Frontal cortex (tissue), 4 donors: ENCODE data around the gene SMG5. TPM values are rescaled to one million over a fixed set of nuclear protein-coding genes. Genes with fewer than 3 reads are reported as not detected.

Experiments used
- DNase-seq, 2 donors: peaks; one replicate each; pipeline ENCODE4 v3.0.0; 2012; ENCODE audit warnings: low spot score in 2 of 2
- FAIRE-seq: peaks from 2 replicates; lab custom pipeline; 2012; peaks lifted over from hg19 to GRCh38; lab: Jason Lieb, UNC
- total RNA-seq: library from RNA; depleted of rRNA; stranded (reverse); fragments of >200 nt; gene quantifications from one replicate; pipeline ENCODE4 v1.2.3, GENCODE V29; 2014
- donor health status: control.
- donor health status: control.
- donor health status: control.

The SMG5 gene
- total RNA-seq, 1 donor from 2014 or later = 27.3 TPM

GRCh38 chr1:156283521-156283920 lies 896 bp upstream of the SMG5 start:
- no peak for DNase-seq
- no peak for FAIRE-seq

- FAIRE-seq = no peak
- no peak for DNase-seq
Observed at GRCh38 chr1:156281693-156282478, 739 bp downstream of the SMG5 start.

- FAIRE-seq (no peak), DNase-seq (peak in 1 of 2 donors; percentile 39)
Observed at GRCh38 chr1:156281281-156281680, 1.3 kb downstream of the SMG5 start.

DNA sequence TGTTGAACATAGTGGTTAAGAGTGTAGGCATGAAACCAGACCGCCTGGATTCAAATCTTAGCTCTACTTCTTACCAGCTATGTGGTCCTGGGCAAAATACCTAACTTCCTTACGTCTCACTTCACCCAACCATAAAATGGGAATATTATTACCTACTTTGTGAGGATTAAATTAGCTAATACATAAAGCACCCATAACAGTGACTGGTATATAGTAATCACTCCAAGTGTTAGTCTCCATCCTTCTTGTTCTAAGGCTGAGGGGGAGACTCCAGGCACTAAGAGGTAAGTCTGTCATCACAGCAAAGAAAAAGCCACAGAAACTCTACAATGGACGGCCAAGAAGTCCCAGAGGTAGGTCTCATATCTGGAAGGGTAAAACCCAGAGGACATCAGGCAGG lies 2.8 kb downstream of the SMG5 start:
- DNase-seq (no peak), FAIRE-seq (no peak)

DNA sequence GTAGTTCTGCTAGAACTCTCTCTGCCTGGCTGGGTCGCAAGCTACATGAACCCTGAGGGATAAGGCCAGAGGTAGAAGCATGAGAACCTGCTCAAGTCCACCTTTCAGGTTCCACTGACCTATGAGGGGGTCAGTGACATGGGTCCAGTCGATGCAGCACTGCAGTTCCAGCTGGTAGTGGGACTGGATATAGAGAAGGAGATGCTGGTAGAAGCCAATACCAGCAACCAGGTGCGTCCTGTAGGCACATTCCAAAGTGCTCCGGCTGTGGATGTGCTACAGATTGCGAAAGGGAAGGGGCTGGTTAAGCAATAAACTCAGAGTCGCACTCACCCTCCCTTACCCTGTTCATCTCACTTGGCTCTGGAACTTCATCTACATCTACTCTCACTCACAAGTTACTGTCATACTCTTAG lies 5.7 kb downstream of the SMG5 start:
- no peak for FAIRE-seq
- no peak for DNase-seq

DNA sequence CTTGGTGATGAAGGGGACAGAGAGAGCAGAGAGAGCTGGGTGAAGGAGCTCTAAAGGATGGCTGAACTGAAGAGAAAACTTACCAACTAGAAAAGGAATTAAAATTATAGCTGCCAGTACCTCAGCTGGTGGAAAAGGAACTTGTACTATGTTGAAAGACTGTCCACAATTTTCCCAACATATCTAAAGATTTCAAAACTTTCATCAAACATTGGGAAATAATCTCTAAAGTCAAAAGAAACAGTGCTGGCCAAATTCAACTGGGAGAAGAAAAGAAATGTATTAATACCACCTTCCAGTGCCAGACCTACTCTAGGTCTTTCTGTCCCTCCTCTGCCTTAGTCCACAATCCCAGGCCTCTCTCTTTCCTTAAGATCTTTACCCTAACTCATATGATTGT lies 6.1 kb downstream of the SMG5 start:
- FAIRE-seq (no peak), DNase-seq (no peak)

DNA sequence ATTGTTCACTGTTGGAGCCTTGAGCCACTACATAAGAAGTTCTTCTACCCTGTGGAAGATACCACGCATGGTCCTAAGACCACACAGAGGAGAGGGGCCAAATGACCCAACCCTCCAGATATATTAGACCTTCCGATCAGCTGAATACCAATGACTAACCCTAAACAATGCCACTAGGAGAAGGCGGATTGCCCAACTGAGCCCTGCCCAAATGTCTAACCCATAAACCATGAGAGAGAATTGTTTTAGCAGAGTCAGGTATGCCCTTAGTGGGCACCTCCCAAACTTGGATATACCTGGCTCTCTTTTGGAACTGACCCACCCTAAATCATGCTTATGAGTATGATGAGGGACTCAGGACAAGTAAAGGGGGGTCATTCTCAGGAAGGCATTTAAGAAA lies 12.3 kb downstream of the SMG5 start:
- FAIRE-seq = no peak
- no peak for DNase-seq

GRCh38 chr1:156268336-156268735 lies 14.3 kb downstream of the SMG5 start:
- no peak for FAIRE-seq

DNA sequence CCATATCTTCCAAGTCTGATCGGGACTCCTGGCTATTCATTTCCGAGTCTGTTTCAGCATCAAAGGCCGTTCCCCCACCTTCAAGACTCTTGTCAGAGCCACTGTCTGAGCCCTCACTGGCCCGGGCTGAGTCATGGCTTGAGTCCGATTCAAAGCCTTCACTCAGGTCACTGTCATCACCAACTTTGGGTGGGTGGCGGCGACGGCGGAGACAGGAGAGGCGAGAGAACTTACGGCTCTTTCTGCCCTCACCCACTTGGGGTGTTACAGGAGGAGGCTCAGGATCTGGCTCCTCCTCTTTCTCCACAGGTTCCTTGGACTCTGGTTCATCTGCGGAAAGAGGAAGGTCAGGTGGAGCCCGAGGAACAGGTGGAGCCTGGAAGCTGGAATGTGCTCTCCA lies 16.6 kb downstream of the SMG5 start:
- DNase-seq = no peak
- no peak for FAIRE-seq

More at GRCh38 chr1:156268336-156268735, 14.3 kb downstream of the SMG5 start:
- DNase-seq = no peak

DNA sequence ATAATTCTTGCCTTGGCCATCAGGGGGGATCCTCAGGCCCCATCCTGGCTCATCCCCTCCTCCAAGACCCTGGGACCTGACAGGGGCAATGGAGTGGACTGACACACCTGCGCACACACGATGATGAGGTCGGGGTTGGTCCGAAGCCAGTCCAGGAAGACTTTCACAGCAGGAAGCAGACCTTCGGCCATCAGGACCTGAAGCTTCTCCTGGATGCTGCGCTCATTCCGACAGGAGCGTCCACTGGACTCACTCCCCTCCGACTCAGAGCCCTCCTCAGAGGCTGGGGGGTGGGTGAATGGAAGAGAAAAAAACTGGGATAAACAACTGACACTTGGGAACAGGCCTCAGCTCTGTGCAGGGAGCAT lies 19.4 kb downstream of the SMG5 start:
- FAIRE-seq = no peak

GRCh38 chr1:156262461-156263287 lies 20.0 kb downstream of the SMG5 start:
- DNase-seq (no peak), FAIRE-seq (no peak)

More for the DNA sequence above, 19.4 kb downstream of the SMG5 start:
- no peak for DNase-seq

GRCh38 chr1:156260896-156261295 lies 21.7 kb downstream of the SMG5 start:
- no peak for FAIRE-seq
- DNase-seq = no peak

GRCh38 chr1:156259805-156260204 lies 22.8 kb downstream of the SMG5 start:
- FAIRE-seq (no peak), DNase-seq (no peak)

DNA sequence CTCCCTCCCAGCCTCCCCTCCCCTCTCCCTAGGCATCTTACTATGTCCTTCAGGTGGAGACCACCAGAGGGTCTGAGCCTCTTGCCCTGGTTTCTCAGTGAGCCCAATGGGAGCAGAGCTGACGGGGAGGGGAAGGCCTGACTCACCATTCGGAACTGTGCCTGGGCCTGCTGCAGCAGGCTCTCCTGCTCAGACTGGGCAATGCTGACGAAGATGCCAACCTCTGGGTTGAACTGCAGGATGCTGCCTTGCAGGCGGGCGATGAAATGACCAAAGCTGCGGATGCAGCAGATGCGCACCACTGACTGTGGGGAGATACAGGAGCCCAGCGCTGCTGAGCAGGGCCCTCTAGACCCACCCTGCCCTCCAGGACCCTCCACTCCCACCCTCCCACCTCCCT lies 23.8 kb downstream of the SMG5 start:
- DNase-seq (no peak), FAIRE-seq (no peak)

DNA sequence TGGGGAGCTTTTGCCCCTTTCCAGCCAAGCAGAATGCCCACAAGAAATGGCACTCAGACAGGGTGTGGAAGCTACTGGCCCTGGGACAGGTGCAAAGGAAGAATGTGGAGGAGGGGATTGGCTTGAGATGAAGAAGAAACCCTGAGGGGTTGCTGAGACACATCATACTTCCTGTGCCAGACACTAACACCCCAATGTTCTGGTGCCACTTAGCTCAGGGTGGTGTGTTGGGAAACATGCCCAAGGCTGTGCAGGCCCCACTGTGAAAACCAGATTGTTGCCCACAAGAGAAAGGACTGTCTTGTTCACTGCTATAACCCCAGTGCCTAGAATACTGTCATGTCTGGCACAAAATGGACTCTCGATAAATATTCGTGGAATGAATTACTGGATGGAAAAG lies 24.9 kb downstream of the SMG5 start:
- DNase-seq (no peak), FAIRE-seq (no peak)

DNA sequence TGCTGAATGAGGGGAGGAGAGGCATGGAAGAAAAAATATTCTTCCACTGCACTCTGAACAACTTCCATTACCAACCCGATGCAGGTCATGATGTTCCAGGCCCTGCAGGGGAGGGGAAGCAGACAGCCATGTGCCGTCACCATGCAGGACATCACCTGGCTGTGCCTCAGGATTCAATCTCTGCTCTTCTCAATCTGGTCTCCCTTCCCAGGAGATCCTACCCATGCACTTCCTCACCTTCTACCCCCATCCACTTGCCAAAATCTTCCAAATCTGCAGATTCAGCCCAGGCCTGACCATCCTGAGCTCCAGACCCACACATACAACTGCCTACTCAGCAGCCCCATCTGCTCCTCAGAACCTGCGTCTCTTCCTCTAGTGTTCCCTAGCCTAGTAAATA lies 29.0 kb downstream of the SMG5 start:
- no peak for FAIRE-seq

GRCh38 chr1:156251527-156251926 lies 31.1 kb downstream of the SMG5 start:
- no peak for DNase-seq
- no peak for FAIRE-seq

More for the DNA sequence above, 29.0 kb downstream of the SMG5 start:
- no peak for DNase-seq

- no peak for DNase-seq
- no peak for FAIRE-seq
Observed at GRCh38 chr1:156249593-156249992, 33.0 kb downstream of the SMG5 start.

GRCh38 chr1:156248323-156248683 lies 34.3 kb downstream of the SMG5 start:
- DNase-seq (no peak), FAIRE-seq (no peak)

GRCh38 chr1:156247460-156248322 lies 34.9 kb downstream of the SMG5 start, which contains the start of gene PAQR6:
Gene PAQR6, minus strand, starts transcription at chr1:156248056. Its CDS starts 1,325 bp downstream, at chr1:156246731.
- DNase-seq (peak; percentile 84 to 86), FAIRE-seq (no peak)
